HG03196 (cell line): ENCODE measurements around the gene DAP.

Experiments
- ATAC-seq: cut with Tn5 transposase; IDR thresholded peaks from one replicate; pipeline ENCODE4 v1.9.1; 2021; ENCODE audit not compliant: unreplicated experiment

DAP gene

DNA sequence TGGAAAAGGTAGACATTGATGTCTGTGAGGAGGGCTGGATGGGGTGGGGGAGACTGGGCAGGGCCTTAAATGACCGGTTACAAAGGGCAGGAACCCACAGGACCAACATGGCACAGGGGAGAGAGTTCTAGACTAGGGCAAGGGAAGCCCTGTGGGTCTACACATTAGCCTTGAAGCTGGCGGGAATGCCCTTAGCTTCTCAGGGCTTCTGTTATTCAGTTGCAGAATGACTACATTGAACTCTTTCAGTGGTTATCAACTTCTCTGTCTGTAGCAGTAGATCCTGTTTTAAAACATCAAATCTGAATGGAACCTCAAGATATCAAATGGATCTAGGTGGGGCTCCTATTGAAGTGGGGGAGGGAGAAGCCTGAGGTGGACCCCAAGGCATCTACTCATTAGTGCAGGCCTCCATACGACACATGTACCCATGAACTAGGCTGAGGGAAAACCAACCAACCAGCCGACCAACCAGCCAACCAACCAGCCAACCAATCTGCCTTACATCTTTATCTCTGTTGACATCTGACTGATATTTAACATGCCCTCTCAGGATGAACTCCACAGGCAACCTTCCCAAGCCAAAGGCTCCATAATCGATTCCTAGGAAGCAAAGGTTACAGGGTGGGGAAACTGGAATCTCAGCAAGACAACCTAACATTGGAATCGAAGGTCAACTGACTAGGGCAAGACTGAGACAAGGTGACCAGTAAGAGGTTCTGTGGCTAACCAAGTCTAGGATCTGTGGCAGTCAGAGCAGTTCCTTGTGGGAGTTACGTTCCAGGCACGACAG, 48.3 kb downstream of the DAP start:
- ATAC-seq, result peak; percentile 71

GRCh38 chr5:10711562-10711961, 49.5 kb downstream of the DAP start:
- ATAC-seq, result no peak

- ATAC-seq, result no peak
Measured at GRCh38 chr5:10710513-10711128, 50.4 kb downstream of the DAP start.

DNA sequence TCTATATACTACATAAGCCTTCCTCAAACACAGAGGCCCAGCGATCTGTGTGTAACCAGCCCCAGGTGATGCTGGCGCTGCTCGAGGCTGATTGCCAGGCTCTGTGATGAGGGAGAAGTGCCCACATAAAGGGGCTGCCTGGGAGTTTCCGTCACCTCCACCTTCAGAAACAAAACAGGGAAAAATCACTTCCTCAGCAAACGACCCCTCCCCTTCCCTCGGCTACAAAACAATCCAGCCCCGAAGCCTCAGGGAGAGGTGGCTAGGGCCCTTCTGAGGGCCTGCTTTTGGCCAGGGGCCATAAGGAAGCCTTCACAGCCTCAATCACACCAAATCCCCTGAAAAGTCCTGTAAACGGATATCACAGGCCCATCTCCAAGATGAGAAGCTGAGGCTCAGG, 51.1 kb downstream of the DAP start:
- ATAC-seq, result no peak

- ATAC-seq, result no peak
Measured at GRCh38 chr5:10709409-10709808, 51.6 kb downstream of the DAP start.

- ATAC-seq, result no peak
Measured at GRCh38 chr5:10708189-10708944, 52.7 kb downstream of the DAP start.

DNA sequence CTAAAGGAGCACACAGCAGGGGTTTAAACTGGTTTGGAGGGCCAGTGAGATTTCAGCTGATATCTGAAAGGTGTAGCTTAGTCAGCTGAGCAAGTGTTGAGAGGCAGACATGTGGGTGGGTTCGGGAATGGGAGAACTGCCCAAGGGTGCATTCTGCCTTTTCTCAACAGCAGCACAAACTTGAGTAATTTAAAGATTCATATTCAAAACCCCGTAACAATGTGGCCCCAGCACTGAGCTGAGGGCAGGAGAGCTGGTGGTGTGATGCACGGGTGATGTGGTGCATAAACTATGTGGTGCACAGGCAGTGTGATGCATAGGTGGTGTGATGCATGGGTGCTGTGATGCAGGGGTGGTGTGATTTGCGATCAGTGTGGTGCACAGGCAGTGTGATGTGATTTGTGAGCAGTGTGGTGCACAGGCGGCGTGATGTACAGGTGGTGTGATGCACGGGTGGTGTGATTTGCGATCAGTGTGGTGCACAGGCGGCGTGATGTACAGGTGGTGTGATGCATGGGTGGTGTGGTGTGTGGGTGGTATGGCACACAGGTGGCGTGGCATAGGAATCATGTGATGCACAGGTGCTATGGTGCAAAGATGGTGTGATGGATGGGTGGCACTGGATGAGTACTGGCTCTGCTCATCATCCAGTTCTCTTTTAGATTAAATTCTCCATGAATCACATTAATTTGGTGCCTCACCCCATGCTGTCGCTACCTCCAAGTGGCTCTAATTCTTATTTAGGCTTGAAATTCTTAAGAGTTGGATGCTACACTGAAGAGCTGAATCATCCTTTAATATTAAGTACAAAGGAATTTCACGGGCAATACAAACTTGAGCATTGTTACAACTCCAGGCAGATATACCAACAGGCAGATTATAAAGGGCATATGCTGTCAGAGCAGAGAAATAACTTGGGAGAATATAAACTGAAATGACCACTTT, 53.6 kb downstream of the DAP start:
- no peak for ATAC-seq

DNA sequence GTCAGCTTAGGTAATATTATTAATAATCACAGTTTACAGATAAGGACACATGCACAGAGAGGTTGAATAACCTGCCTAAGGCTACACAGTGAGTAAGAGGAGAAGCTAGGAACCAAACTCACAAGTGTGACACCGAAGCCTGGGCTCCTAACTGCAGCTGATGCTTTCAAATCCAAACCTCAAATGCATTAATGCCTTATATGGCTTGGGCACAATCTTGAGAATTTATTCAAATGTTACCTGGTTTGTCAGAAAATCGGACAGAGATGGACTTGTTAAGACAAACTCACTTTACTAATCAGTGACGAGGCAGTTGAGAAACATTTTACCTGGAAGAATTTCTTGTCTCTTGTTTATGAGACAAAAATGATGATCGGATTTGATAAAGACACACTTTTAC, 54.7 kb downstream of the DAP start:
- ATAC-seq, result no peak

DNA sequence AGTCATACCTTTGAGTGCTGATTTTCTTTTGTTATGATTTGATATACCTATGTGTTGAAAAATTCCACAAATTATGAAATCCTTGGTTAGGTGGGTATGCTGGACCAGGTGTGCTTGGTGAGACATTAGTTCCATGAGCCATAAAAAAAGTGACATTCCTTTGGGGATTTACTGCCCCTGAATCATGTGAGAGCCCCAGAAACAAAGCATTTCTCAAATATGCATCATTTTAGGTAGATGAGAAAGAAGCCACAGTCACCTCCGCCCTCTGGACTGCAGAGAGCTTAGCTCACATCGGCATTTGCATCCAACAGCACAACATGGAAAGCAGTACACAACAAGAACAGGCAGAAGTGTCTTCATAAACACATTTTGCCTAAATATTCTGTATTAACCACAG, 55.3 kb downstream of the DAP start:
- no peak for ATAC-seq

DNA sequence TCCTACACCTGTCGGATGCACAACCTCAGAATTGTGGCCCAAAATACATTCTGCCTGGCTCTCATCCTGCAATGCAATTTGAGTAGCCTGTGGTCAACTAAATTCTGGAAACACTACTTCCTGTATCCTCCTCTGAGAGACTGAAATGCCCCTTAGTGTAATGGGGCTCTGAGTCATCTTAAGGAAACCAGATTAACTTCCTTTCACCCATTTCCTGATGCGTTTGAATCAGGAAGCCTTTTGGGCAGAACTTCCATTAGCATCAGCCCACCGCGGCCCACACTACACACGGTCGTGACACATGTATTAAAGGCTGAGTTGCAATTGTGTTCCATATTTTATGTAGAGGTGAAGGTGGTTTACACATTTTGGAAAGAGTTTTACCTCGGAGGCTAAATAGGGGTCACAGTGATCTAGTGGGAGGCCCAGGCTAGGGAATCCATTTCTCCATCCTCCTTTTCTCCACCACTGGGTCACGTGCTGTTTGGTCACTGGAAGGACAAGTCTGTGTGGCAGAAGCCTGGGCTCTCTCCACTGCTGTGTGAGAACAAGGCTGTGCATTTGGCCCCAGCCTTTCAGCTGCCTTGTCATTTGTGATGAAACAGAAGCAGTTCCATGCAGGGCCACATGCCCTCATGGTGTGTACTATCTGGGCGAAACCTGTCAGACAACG, 55.9 kb downstream of the DAP start:
- ATAC-seq, result peak; percentile 39

DNA sequence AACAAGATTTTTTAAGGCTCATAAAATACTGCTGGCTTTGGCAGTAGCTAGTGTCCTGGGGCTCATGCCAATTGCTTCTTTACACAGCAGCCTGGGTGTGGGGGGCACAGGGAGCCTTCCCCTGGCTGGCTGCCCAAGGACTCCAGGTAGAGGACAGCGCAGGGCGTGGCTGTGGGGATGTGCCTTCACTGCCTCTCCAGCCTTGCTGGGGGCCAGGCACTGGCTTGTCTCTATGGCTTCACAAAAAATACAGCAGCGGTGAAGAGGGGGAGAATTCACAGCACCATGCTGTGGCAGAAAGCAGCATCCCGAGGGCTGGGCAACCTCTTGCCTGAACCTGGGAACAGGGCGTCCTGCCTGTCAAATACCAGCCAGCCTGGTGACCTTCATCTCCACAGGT, 57.4 kb downstream of the DAP start:
- no peak for ATAC-seq

DNA sequence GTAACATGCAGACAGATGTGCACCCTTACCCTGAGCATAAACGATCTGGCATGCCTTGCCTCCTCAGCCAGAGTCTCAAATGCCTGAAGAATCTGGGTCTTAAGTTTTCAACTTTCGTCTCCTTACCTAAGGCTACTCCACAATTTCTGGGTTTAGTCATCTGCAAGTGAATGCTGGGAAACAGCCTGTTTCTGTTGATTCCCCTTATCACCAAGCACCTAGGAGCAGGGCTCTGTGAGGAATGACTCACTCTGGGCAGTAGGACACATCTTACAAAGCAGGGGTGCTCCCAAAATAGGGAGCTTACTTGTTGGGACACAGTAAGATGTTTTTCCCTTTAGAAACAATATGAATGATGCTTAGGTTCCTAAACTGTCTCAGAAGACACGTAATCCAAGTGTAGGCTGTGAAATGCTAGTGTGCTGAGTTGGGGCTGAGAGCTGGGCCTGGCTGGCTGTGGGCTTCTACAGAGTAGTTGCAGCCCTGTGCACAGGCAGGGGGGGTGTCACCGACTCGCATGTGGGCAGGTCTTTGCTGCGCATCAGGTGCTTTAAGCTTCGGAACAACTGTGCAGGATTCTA, 58.0 kb downstream of the DAP start:
- no peak for ATAC-seq

GRCh38 chr5:10702040-10702629, 58.9 kb downstream of the DAP start:
- ATAC-seq, result no peak

DNA sequence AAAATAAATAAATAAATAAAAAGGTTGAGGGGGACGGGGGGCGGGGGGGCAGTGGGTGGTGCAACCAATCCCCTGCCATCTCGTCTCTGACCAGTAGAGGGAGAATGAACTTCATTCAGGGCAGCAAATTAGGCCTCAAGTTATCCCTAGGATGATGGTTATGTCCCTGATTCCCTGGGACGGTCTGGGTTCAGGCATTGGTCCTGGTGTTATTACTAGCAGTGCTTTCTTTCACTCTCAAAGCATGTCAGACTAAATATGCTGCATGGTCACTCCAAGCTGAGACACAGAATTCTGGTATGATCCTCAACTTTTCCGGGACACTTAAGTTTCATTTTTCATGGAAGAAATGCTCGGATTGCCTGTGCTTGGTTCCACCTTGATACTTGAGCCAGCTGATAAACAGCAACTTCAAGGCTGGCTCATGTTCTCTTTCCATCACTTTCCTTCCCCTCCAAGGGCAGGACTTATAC, 59.4 kb downstream of the DAP start:
- no peak for ATAC-seq

- ATAC-seq, result peak; percentile 1
Measured at GRCh38 chr5:10700516-10700915, 60.5 kb downstream of the DAP start.

- peak; percentile 41 for ATAC-seq
Measured at GRCh38 chr5:10699987-10700386, 61.0 kb downstream of the DAP start.

GRCh38 chr5:10699281-10699874, 61.7 kb downstream of the DAP start:
- ATAC-seq, result peak; percentile 44

DNA sequence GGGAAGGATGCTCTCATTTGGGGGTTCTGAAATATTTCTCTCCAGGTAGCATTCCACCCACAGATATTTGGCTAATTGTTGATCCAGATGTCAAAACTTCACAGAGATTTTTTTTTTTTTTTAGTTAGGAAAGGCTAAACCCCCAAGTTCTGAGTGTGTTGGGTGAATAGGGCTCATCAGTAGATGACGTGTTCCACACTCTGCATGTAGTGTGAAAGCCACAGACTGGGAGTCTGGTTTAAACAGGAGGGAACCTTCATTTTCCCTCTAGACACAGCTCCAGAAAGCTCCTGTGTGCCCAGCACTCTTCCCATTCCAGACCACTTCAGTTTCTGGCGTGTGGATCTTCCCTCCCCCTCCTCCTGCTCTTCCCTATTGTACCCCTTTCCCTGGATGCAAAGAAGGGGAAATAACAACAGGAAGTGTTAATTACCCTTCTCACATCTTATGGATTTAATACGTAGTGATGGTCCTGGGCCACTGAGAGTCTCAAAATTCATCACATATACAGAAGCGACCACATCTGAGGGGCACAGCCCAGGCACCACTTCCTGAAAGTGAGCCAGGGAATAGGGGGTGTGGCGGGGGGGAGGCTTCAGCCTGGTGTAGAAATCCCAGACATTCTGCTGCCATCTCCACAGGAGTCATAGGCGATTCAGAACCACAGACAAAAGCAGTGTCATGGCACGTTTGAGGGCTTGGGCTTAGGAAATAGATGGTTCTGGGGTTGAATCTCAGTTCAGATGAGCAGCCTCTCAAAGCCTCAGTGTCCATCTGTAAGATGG, 65.1 kb downstream of the DAP start:
- ATAC-seq, result no peak
